Mucosa of rectum (tissue), 2 donors: ENCODE measurements around the gene TXNRD2.

Experiments
- H3K27ac ChIP-seq, 2 donors: one replicate each; pipeline ENCODE4 v1.7.0; 2013; ENCODE audit warnings: inconsistent platforms in 2 of 2, low read depth in 2 of 2, low read length in 2 of 2
- H3K27me3 ChIP-seq, 2 donors: one replicate each; pipeline ENCODE4 v1.7.0; 2013; ENCODE audit warnings: low read length in 2 of 2; ENCODE audit not compliant: control insufficient read depth in 2 of 2, insufficient read depth in 2 of 2
- H3K36me3 ChIP-seq, 2 donors: one replicate each; pipeline ENCODE4 v1.7.0; 2013; ENCODE audit warnings: low read length in 2 of 2; ENCODE audit not compliant: control insufficient read depth in 2 of 2, insufficient read depth in 2 of 2
- H3K4me1 ChIP-seq, 2 donors: one replicate each; pipeline ENCODE4 v1.7.0; 2013; ENCODE audit warnings: low read length in 2 of 2, mild to moderate bottlenecking in 1 of 2; ENCODE audit not compliant: control insufficient read depth in 2 of 2, insufficient read depth in 2 of 2
- H3K4me3 ChIP-seq, 2 donors: one replicate each; pipeline ENCODE4 v1.7.0; 2013; ENCODE audit warnings: low read length in 2 of 2
- H3K9ac ChIP-seq, 2 donors: one replicate each; pipeline ENCODE4 v1.7.0; 2013; ENCODE audit warnings: low read length in 2 of 2, low read depth in 1 of 2, mild to moderate bottlenecking in 1 of 2
- H3K9me3 ChIP-seq, 2 donors: one replicate each; pipeline ENCODE4 v1.7.0; 2013; ENCODE audit warnings: low read length in 2 of 2; ENCODE audit not compliant: control insufficient read depth in 2 of 2
- donor health status: healthy.
- donor health status: Normal muscosa, but diverticular disease.

Gene TXNRD2

GRCh38 chr22:19903031-19903430, 38.6 kb downstream of the TXNRD2 start:
- Histone ChIP-seq H3K27me3 (no peaks in the 10 kb centered on the region), H3K9me3 (no peaks in the 10 kb centered on the region), H3K4me3 (no peak overlapping the region), H3K36me3 (no peaks in the 10 kb centered on the region), H3K9ac (no peak overlapping the region), H3K27ac (no peak overlapping the region), H3K4me1 (peaks cover 9 to 12% of the 10 kb centered on the region in 2 donors)

GRCh38 chr22:19902245-19902715, 39.3 kb downstream of the TXNRD2 start:
- Histone ChIP-seq H3K27me3 (no peaks in the 10 kb centered on the region), H3K4me1 (peaks cover 9 to 12% of the 10 kb centered on the region in 2 donors), H3K27ac (no peak overlapping the region), H3K36me3 (peaks cover 0 to 3% of the 10 kb centered on the region in 2 donors), H3K4me3 (no peak overlapping the region), H3K9ac (no peak overlapping the region), H3K9me3 (no peaks in the 10 kb centered on the region)

DNA sequence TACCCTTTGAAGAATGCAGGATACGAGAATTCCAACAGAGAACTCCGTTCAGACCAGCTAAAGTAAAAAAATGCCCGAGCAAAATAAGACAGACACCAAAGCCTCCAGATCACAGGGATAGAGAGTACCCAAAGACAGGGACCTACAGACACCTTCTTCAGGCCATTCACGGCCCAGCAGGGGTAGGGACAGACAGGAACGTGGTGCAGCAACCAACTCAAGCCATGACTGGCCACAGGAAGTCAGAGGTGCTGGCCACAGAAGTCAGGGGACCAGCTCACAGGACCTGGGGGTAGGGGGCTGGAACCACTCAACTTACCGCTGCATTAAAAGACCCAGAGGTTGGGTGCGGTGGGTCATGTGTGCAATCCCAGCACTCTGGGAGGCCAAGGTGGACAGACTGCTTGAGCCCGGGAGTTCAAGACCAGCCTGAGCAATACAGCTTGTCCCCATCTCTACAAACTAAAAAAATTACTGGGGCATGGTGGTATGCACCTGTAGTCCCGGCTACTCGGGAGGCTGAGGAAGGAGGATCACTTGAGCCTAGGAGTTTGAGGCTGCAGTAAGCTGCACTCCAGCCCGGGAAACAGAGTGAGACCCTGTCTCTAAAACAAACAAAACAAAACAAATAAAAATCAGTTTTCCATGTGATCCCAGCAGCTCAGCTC, 39.9 kb downstream of the TXNRD2 start:
- no peaks in the 10 kb centered on the region for H3K27me3 ChIP-seq
- no peak overlapping the region for H3K27ac ChIP-seq
- peaks cover 0 to 3% of the 10 kb centered on the region in 2 donors for H3K36me3 ChIP-seq
- peaks cover 9 to 12% of the 10 kb centered on the region in 2 donors for H3K4me1 ChIP-seq
- H3K4me3 ChIP-seq = no peak overlapping the region
- no peaks in the 10 kb centered on the region for H3K9me3 ChIP-seq
- H3K9ac ChIP-seq = no peak overlapping the region

DNA sequence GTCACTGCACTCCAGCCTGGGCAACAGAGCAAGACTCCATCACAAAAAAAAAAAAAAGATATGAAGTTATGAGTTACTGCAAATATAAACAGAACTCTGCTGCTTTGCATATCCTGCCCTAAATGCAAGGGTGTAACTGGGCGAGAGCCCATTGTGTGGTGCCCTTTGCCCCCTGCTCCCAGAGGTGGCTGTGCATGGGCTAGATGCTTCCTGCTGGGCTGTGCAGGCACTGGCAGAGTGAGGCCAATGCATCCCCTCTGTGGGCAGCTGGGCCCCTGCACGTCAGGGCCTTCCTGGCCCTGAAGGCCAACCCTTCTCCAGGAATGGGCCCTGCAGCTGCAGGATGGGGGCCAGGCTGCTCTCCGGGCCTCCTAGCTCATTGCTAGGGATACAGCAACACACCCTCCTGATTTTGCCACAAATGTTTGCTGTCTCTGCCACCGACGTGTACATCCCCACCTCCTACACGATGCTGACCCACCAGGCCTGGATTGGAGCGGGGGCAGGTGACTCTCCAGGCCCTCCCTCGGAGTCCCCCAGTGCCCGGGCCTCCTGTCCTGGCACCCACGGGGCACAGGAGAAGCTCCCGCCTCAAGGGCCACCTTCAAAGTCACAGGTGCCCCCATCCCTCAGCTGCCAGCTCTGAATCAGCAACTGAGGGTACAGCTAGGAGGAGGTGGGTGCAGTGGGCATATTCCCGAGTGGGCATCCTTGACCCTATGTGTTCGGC, 40.7 kb downstream of the TXNRD2 start:
- H3K27ac ChIP-seq = no peak overlapping the region
- H3K9ac ChIP-seq = no peak overlapping the region
- no peak overlapping the region for H3K4me3 ChIP-seq
- H3K36me3 ChIP-seq = peaks cover 0 to 3% of the 10 kb centered on the region in 2 donors
- peaks cover 9 to 12% of the 10 kb centered on the region in 2 donors for H3K4me1 ChIP-seq
- no peaks in the 10 kb centered on the region for H3K27me3 ChIP-seq
- no peaks in the 10 kb centered on the region for H3K9me3 ChIP-seq

GRCh38 chr22:19898831-19899567, 42.6 kb downstream of the TXNRD2 start:
- no peak overlapping the region for H3K27ac ChIP-seq
- peaks cover 0 to 7% of the 10 kb centered on the region in 2 donors for H3K36me3 ChIP-seq
- H3K27me3 ChIP-seq = no peaks in the 10 kb centered on the region
- H3K9ac ChIP-seq = no peak overlapping the region
- H3K4me3 ChIP-seq = no peak overlapping the region
- peaks cover 9 to 12% of the 10 kb centered on the region in 2 donors for H3K4me1 ChIP-seq
- H3K9me3 ChIP-seq = no peaks in the 10 kb centered on the region

DNA sequence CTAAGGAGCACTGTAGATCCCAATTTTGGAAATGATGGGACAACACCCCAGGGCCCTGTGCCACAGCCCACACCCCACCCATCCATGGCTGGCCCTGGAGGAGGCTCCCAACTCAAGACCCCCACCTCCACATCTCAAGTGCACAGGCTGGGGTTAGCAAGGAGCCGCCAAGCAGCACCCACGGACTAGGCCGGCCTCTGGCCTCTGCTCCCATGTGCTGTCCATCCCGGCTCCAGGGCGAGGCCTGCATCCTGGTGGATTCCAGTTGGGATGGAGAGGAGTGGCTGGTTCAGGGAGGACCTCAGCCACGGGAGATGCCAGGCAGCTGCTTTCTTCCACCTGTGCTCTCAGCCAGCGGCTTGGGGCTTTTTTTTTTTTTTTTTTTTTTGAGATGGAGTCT, 43.5 kb downstream of the TXNRD2 start:
- Histone ChIP-seq H3K36me3 (peaks cover 0 to 7% of the 10 kb centered on the region in 2 donors), H3K9ac (no peak overlapping the region)

GRCh38 chr22:19897726-19898125, 43.9 kb downstream of the TXNRD2 start:
- peaks cover 0 to 7% of the 10 kb centered on the region in 2 donors for H3K36me3 ChIP-seq

More for the DNA sequence above, 43.5 kb downstream of the TXNRD2 start:
- Histone ChIP-seq H3K27me3 (no peaks in the 10 kb centered on the region), H3K4me1 (peaks cover 9 to 12% of the 10 kb centered on the region in 2 donors), H3K9me3 (no peaks in the 10 kb centered on the region), H3K4me3 (no peak overlapping the region), H3K27ac (no peak overlapping the region)

DNA sequence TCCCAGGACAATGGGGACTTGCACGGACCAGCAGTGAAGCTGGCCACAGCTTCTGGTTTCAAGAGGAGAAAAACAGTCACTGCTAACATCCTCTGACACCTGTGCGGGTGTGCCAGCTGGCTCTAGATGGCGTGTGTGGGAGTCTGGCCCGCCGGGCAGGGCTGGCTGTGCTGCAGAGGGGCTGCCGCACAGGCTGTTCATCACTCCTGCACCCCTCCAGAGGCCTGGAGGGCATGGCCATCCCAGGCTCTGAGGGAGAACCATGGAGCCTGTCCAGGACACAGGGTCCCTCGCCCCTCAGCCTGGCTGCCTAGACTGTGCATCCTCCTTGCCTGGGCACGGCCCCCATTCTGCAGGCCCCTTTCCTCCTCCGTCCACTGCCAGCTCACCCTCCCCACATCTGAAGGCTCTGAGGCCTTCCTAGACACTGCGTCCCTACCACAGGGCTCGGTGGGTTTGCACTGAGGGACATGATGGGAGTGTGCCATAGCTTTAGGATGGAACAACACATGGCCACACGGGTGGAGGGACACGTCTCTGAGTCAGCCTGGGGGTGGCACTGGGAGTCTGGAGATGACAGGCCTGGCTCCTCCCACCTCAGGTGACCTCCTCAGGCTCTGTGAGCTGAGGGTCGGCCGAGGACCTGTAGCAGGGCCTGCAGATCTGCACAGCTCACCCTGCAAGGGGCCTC, 44.8 kb downstream of the TXNRD2 start:
- H3K36me3 ChIP-seq = peaks cover 0 to 7% of the 10 kb centered on the region in 2 donors
- H3K4me3 ChIP-seq = no peak overlapping the region
- H3K4me1 ChIP-seq = peaks cover 10 to 12% of the 10 kb centered on the region in 2 donors
- no peaks in the 10 kb centered on the region for H3K27me3 ChIP-seq
- no peak overlapping the region for H3K9ac ChIP-seq
- H3K27ac ChIP-seq = no peak overlapping the region
- no peaks in the 10 kb centered on the region for H3K9me3 ChIP-seq

More at GRCh38 chr22:19897726-19898125, 43.9 kb downstream of the TXNRD2 start:
- peaks cover 9 to 12% of the 10 kb centered on the region in 2 donors for H3K4me1 ChIP-seq
- H3K9ac ChIP-seq = no peak overlapping the region
- no peak overlapping the region for H3K27ac ChIP-seq
- no peak overlapping the region for H3K4me3 ChIP-seq
- no peaks in the 10 kb centered on the region for H3K27me3 ChIP-seq
- H3K9me3 ChIP-seq = no peaks in the 10 kb centered on the region

DNA sequence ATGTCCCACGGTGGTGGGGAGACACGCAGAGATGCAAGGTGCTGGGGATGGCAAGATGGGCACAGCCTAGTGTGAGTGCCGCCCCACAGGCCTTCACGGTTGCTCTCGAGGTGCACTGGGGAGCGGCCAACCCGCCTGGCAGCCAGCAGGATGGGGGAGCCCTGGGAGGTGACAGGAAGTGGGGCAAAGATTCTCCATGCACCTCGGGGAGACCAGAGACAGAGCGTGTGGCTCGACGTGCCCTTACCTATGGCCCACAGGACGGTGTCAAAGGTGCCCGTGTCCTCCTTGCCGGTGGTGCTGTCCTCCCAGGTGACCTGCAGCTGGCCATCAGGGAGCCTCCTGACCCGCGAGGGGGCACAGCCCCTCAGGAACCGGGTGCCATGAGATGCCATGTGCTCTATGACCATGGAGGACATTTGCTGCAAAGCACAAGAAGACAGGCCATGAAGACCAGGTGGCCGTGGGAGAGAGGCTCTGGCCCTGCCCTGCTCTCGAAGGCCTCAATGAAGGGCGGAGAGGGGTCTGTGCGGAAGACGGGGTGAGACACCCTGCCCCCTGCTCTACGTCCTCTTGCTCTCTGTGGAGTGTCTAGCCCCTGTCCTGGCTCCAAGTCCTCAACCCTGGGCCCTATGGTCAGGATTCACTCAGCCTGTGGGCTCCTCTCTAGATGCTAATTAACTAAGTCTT, 46.3 kb downstream of the TXNRD2 start:
- no peaks in the 10 kb centered on the region for H3K9me3 ChIP-seq
- H3K4me1 ChIP-seq = peaks cover 3 to 5% of the 10 kb centered on the region in 2 donors
- no peak overlapping the region for H3K4me3 ChIP-seq
- H3K27ac ChIP-seq = no peak overlapping the region
- H3K27me3 ChIP-seq = no peaks in the 10 kb centered on the region
- no peak overlapping the region for H3K9ac ChIP-seq
- peaks cover 0 to 7% of the 10 kb centered on the region in 2 donors for H3K36me3 ChIP-seq
